GM23248 (cell line): ENCODE results near the gene ZNF101.

ENCODE experiments used
- EZH2 ChIP-seq: fragments of 200-600 bp; sonication (generic); IDR thresholded peaks from 2 replicates; pipeline ENCODE4 v1.6.1; 2018; ENCODE audit warnings: antibody characterized with exemption, mild to moderate bottlenecking; ENCODE audit not compliant: insufficient read depth, poor library complexity, severe bottlenecking
- EZH2phosphoT487 ChIP-seq: fragments of 200-600 bp; sonication (generic); IDR thresholded peaks from 2 replicates; pipeline ENCODE4 v1.6.1; 2018; ENCODE audit warnings: antibody characterized with exemption, moderate library complexity, mild to moderate bottlenecking, low read depth; ENCODE audit not compliant: insufficient read depth

DNA sequence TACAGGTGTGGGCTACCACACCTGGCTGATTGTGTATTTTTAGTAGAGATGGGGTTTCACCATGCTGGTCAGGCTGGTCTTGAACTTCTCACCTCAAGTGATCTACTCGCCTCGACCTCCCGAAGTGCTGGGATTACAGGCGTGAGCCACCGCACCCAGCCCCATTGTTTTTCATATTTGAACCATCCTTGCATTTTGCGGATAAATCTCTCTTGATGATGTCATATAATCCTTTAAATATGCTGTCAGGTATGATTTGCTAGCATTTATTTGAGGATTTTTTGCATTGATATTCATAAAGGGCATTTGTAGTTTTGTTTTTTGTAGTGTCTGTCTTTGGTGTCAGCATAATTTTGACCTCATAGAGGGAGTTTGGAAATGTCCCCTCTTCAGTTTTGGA is 5.7 kb downstream of the ZNF101 start:
- TF ChIP-seq EZH2phosphoT487 (no peak), EZH2 (no peak)
